ENCODE data around the gene COQ8B.

GRCh38 chr19:40741527-40742390, 25.1 kb upstream of the COQ8B start:
- TF ChIP-seq ZFP3 (CRISPR knock-in tag; IDR thresholded peaks at IDR 0.05) (no peak), SNAI2 (CRISPR knock-in tag; IDR thresholded peaks at IDR 0.05) (no peak), CSDC2 (CRISPR knock-in tag; IDR thresholded peaks at IDR 0.05) (no peak), TOX (CRISPR knock-in tag; IDR thresholded peaks at IDR 0.05; ENCODE audit: borderline replicate concordance) (no peak), PATZ1 (CRISPR knock-in tag; IDR thresholded peaks at IDR 0.05; ENCODE audit: borderline replicate concordance) (no peak), ARNTL (CRISPR knock-in tag; IDR thresholded peaks at IDR 0.05; ENCODE audit: borderline replicate concordance, low read depth) (no peak), ESRRG (CRISPR knock-in tag; IDR thresholded peaks at IDR 0.05) (no peak), OSR1 (CRISPR knock-in tag; IDR thresholded peaks at IDR 0.05) (no peak), TCF4 (CRISPR knock-in tag; IDR thresholded peaks at IDR 0.05; ENCODE audit: borderline replicate concordance) (no peak), CREB5 (CRISPR knock-in tag; IDR thresholded peaks at IDR 0.05; ENCODE audit: low read depth) (no peak), ZNF70 (CRISPR knock-in tag; IDR thresholded peaks at IDR 0.05) (no peak), GLIS3 (CRISPR knock-in tag; IDR thresholded peaks at IDR 0.05) (no peak)

All from SK-N-SH treated with all-trans-retinoic acid at 6 μM for 48 hours (cell line).